HTR-8/SVneo (cell line): ENCODE results near the gene IRAK3.
A peak's percentile ranks its signal among the peaks of the same experiment; 100 is the strongest.

Experiments
- DNase-seq: peaks from one replicate; pipeline ENCODE4 v3.0.0; 2011; ENCODE audit warnings: low spot score, mixed read lengths; ENCODE audit not compliant: insufficient read length
- FAIRE-seq: peaks from 2 replicates; lab custom pipeline; 2011; peaks lifted over from hg19 to GRCh38; lab: Jason Lieb, UNC

IRAK3 gene

DNA sequence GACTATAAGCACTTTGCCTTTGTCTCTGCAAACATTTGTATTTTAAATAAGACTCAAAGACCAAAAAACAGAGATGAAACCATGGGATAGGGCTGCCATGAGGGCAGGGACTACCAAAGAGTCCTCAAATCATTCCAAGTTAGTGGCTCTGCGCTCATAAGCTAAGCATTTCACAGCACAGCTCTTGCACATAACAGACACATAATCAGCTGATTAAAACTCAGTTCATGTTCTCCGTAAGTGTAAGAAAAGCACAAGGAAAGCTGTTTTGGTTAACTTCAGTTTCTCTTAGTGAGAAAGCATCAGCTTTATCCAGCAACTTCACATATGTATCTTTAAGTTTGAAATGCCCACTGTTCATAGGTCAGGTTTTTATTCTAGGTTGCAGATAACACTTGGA is 54.9 kb downstream of the IRAK3 start:
- FAIRE-seq (no peak), DNase-seq (no peak)

DNA sequence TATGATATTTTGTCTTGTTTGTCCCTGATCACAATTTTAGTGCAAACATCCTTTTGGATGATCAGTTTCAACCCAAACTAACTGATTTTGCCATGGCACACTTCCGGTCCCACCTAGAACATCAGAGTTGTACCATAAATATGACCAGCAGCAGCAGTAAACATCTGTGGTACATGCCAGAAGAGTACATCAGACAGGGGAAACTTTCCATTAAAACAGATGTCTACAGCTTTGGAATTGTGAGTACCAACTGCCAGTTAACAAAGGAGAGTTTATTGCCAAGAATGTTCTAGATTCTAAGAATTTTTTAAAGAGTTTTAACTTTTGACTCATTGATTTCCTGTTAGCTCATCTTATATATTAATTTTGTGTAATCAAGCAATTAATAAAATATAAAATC is 55.4 kb downstream of the IRAK3 start:
- DNase-seq, result no peak
- FAIRE-seq, result no peak

DNA sequence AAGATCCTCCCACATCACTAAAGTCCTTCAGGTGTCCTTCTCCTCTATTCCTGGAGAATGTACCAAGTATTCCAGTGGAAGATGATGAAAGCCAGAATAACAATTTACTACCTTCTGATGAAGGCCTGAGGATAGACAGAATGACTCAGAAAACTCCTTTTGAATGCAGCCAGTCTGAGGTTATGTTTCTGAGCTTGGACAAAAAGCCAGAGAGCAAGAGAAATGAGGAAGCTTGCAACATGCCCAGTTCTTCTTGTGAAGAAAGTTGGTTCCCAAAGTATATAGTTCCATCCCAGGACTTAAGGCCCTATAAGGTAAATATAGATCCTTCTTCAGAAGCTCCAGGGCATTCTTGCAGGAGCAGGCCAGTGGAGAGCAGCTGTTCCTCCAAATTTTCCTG is 58.7 kb downstream of the IRAK3 start:
- no peak for FAIRE-seq

DNA sequence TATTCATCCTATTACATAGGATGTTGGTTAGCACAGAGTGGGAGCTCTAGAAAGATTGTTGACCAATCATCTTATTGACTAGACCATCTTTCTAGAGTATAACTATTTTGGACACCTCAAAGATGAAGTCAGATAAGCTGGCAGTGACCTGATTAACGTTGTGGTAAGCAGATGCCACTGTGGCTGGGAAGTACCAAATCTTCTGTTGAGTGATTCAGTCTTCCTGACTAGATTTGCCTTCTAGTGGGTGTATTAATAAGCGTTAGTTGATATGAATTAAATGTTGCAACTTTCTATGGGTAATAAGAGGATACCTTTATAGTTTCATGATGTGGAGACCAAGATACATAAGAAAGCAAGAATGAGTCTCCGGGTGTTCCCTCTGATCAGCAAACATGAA is 62.0 kb downstream of the IRAK3 start:
- FAIRE-seq (no peak), DNase-seq (no peak)

More for the DNA sequence above, 58.7 kb downstream of the IRAK3 start:
- DNase-seq, result no peak

DNA sequence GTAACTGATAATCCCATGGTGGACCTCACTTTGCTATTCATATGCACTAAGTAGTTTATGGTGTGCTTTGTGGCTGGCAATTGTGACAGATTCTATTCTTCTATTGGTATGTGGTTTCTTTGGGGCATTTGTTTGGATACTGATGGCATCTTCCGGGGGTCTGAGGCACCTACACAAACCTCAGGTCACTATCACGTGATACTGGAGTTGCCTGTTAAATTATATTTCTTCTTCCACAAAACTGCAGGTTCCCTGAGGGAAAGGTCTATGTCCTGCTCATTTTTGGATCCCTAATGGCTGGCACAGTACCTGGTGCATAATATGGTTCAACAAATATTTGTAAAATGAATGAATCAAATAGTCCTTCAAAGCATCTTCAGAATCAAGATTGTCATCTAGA is 63.8 kb downstream of the IRAK3 start:
- DNase-seq, result no peak
- no peak for FAIRE-seq

DNA sequence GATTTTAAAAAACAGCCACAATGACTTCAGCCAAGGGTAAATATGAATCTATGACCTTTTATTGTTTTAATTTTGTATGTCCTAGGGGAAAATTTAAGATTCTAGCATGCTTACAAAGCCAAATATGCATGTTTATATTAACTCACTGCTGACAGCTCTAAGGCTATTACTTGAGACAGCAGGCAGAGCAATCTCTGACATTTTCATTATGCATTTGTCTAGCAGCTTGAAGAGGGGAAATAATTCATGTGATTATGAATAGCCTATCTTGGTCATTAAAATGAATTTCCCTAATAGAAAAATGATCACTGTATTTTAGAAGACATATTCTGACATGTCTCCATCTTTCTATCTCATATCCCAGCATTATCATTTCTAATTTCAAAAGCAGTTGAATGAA is 66.7 kb downstream of the IRAK3 start:
- DNase-seq (no peak), FAIRE-seq (no peak)

DNA sequence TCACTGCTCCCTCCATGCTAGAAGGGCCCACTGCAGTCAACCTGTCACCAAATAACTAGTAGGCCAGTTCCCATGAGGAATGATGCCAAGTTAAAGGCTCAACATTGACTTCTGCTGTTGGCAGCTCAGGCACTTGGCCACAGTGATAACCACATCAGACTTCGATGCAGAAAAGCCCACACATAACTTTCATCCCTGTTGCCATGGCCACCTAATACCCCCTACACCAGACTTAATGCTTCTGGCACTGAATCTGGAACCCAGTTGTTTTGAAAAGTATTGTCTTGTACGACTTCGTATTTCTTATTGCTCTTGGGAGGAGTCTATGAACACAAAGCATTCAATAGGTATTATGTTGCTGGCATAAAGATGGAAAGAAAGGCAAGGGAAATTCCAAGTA is 69.0 kb downstream of the IRAK3 start:
- DNase-seq (no peak), FAIRE-seq (no peak)

DNA sequence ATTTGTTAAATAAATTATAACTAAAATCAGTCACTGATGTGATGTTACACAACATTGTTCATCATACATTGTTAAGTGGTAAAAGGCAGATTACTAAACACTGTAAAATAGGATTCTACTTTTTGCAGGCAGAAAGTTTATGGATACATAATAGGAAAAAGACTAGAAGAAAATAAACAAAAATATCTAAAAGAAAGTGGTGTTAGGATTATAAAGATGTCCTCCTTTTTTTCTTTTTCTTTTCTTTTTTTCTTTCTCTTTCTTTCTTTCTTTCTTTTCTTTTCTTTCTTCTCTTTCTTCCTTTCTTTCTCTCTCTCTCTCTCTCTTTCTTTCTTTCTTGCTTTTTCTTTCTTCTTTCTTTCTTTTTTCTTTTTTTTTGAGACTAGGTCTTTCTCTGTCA is 73.7 kb downstream of the IRAK3 start:
- DNase-seq (no peak), FAIRE-seq (no peak)

DNA sequence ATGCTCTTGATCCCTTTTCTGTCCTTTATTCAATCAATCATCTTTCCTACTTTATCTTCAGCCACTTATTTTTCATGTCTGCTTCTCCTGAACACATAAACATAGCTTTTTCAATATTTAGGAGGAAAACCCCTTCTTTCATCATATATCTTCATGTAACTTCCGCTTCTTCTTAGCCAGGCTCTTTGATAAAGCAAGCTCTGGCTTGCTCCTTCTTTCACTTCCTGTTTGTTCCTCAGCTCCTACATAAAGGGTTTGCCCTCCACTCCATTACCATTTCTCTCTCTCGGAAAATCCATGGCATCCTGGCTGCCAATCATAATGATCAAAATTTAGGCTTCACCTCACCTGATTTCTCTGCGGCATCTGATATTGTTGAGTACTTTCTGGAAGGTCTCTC is 79.5 kb downstream of the IRAK3 start:
- no peak for FAIRE-seq

DNA sequence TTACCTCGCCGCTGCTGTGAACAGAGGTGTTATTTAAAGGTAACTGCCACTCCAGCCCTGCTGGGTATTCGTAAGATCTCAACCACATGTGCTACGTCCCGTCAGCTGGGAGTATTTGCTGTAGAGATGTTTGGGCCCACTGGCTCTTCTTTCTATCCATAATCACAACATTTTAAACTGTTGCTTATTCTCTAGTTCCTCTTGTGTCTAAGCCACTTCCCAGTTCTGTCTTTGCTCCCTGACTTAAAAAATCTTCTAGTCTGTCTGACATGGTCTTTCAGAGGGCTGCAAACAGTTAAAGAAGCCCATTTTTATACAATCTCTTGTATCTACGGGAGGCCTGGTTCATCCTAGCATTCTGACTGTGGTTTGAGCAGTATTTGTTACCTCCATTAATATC is 80.1 kb downstream of the IRAK3 start:
- DNase-seq, result no peak
- FAIRE-seq, result no peak

More for the DNA sequence above, 79.5 kb downstream of the IRAK3 start:
- no peak for DNase-seq

DNA sequence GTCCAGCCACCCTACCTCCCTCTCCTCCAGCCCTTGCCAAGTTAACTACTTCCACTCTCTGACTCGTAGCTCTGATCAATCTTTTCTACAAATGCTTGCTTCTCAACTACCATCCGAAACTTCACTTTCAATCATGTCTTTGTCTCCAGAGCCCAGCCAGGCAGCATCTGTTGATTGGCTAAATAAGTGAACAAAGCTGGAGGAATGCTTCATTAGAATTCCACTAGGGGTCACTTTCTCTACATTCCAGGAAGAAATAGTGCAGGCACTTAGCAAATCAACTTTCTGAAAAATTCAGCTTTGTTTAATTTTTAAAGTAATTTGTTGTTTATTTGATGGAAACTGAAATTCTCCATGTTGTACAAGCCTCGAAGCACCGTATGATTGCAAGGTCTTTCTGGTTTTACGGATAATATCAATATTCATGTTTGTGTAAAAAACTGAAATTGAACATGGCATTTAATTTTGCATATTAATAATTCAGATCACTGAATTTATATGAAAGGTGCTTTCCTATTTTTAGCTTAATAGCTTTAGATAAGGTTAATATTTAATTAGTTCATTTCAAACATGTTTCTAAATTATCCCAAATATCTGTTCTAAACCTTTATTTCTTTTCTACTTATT is 80.9 kb downstream of the IRAK3 start:
- FAIRE-seq (no peak), DNase-seq (peak; percentile 40)

DNA sequence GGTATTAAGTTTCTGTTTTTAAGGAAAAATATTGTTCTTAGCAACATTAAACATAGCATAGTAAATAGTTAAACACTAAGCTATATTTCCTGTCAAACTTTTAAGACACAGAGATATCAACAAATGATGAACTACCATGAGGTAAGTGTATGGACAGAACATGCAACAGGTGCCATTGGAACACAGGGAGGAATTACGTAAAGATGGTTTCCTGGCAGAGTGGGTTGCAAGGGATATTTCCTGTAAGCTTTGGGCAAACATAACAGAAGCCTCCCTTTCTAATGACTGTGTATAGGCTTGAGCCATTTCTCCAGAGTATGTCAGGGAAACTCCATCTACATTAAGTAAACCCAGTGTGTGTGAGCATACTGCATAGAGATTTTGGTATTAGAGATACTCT is 81.6 kb downstream of the IRAK3 start:
- FAIRE-seq, result no peak

DNA sequence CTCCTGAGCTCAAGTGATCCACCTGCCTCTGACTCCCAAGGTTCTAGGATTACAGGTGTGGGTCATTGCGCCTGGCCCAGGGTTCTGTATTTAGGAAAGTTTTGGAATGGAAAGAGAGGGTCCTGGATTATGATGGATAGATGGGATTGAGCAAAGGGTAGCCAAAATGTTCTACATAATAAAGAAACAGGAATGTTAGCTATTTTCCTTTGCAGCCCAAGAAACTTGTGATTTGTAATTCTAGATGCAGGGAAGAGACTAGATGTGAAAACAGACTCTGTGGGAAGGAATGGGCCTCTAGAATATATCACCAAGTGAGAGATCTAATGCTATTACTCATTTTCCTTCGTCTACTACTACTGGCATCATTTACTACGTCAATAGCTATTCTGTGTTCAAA is 83.6 kb downstream of the IRAK3 start:
- FAIRE-seq (no peak), DNase-seq (no peak)

More for the DNA sequence above, 81.6 kb downstream of the IRAK3 start:
- no peak for DNase-seq

DNA sequence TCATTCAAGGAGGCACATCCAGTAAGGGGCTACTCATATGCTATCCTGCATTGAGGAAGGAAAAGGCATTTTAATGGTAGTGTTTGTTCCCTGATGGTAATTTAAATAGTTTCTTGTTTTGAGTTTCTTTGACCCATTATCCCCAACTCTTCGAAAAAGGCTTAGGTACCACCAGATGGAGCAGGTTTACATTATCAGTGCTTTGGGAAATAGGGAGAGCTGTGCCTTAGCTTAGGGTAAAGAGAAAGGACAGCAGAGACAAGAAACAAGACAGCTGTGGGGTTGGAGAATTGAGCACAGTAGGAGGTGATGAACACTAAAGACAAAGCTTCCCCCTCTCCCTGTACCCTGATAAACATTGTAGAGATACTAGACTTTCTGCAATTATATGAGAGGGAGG is 84.1 kb downstream of the IRAK3 start:
- DNase-seq (no peak), FAIRE-seq (no peak)

DNA sequence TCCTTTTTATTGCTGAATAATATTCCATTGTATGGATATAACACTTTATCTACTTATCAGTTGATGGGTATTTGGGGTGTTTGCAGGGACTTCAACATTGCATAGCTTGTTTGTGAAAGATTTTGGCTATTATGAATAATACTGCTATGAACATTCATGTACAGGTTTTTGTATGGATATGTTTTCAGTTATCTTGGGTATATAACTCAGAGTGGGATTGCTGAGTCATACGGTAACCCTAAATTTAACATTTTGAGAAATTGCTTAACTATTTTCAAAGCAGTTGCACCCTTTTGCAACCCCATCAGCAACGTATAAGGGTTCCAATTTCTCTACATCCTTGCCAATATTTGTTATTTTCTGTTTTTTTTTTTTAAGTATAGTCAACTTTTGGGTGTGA is 86.0 kb downstream of the IRAK3 start:
- FAIRE-seq, result no peak
- DNase-seq, result no peak

DNA sequence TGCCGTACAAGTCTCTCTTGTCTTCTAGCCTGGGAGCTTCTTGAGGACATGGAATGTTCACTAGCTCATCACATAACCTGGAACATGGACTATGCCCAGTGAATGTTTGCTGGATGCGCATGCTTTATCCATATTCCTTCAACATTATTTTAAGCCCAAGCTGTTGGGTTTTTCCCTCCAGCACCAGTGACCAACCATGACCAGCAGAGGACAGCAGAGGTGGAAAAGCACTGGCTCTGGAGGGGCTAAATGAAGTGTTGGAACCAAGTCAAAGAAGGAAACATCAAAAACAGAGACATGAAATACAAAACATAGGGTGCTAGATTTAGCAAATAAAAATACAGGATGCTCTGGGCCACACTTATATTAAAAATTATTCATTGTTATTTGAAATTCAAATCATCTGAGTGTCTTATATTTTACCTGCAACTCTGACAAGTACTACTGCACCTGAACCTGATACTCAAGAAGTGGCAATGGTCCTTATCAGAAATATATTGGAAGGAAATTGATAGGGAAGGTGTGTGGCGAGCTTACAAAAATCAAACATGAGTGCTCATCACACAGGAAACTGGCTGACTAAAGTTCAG is 90.2 kb downstream of the IRAK3 start:
- DNase-seq (peak; percentile 7), FAIRE-seq (no peak)

DNA sequence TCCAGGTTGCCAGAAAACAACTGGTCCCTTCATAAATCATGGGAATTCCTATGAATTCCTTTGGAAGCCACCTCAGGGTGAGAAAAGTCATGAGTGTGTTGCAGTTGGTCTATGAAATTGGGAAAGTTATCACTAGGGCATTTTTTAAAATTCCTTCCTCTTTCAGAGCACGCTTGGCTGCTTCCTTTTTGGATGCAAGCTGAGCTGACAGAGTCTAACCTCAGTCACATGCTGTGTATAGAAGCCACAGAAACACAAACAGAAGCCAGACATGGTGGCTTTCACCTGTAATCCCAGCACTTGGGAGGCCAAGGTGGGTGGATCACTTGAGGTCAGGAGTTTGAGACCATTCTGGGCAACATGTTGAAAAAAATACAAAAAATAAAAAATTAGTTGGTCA is 91.5 kb downstream of the IRAK3 start:
- FAIRE-seq (no peak), DNase-seq (no peak)

DNA sequence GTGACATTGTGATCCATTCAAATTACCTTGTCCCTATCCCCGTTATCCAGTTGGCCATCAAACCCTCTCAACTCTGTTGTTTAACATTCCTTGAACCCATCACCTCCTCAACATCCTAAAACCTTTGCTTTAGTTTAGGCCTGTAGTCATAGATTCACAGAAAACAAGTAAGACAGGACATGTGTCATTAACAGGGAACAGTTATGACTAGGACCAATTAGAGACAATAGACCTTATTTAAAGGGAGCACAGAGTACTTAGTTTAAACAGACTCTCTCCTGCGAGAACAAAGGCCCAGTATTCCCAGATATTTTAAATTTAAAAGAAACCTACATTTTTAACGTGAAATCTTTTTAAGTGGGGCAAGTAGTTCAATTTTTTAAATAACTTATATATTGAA is 93.2 kb downstream of the IRAK3 start:
- DNase-seq (no peak), FAIRE-seq (peak; percentile 13)

DNA sequence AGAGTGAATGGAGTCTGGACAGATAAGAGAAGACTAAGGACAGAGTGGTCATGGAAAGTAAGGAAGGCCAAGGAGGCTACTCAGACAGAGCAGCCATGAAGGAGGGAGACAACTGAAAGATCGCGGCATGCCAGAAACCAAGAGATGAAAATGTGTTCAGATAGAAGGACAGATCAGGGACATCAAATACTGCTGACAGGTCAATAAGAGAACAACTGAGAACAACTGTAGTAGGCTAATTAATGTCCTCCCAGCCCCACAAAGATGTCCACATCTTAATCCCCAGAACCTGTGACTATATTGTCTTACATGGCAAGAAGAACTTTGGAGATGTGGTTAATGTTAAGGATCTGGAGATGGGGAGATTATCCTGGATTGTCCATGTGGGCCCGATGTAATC is 98.3 kb downstream of the IRAK3 start:
- FAIRE-seq, result no peak
- no peak for DNase-seq

DNA sequence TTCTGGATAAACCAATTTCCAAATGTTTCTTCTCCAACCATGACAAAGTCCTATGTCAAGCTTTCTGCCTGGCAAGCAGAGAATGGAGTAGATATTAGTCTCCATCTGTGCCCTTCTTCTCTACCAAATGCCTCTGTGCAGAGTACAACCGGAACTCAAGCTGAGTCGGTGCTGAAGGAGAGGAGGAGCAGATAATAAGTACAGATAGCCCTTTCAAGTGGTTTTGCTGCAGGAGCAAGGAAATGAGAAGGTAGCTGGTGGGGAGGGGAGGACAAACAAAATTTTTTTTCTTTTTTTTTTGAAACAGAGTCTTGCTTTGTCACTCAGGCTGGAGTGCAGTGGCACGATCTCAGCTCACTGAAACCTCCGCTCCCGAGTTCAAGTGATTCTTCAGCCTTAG is 99.1 kb downstream of the IRAK3 start:
- FAIRE-seq (no peak), DNase-seq (no peak)

DNA sequence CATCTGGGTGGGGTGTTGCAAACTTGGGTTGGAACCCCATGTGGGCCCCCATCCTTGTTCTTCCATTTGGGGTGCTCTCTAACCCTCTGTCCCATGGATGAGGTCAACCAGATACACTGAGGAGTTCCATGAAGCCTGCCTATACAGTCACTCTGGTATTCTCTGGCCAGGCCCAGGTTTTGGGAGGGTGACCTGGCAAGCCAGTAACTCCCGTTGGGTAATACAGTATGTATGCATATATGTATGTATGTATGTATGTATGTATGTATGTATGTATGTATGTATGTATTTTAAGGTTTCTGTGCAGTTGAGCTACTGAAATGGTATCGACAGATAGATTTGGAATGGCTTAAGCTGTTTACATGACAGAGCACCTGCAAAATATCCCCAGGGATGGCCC is 100.5 kb downstream of the IRAK3 start:
- DNase-seq (no peak), FAIRE-seq (no peak)

DNA sequence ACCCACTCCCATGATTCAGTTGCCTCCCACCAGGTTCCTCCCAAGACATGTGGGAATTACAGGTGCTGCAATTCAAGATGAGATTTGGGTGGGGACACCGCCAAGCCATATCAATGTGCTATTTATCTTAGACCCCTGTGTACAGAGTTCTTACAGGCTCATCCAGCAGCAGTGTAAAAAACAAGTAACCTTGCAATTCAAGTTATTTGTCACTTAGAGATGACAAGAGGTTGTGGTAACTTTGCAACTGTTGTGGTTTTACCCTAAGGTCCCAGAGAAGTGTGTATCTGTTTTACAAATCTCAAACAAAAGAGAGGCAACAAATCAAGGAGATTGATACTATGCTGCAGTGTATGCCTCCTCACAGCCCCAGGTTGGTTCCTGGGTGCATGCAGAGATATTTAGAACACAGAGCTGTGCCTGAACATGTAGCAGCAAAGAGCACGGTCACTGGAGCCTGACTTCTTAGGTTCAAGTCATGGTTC is 101.7 kb downstream of the IRAK3 start:
- no peak for DNase-seq
- FAIRE-seq, result no peak
